Measurements from ENCODE around the gene LTB.

Gene LTB

DNA sequence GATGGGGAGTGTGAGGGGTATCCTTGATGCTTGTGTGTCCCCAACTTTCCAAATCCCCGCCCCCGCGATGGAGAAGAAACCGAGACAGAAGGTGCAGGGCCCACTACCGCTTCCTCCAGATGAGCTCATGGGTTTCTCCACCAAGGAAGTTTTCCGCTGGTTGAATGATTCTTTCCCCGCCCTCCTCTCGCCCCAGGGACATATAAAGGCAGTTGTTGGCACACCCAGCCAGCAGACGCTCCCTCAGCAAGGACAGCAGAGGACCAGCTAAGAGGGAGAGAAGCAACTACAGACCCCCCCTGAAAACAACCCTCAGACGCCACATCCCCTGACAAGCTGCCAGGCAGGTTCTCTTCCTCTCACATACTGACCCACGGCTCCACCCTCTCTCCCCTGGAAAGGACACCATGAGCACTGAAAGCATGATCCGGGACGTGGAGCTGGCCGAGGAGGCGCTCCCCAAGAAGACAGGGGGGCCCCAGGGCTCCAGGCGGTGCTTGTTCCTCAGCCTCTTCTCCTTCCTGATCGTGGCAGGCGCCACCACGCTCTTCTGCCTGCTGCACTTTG is 6.8 kb downstream of the LTB start, which contains the start of gene TNF:
Gene TNF (plus strand): TSS at position 231 of the 567 bp plus-strand sequence. CDS start 177 bp downstream, at position 408.
- peak; percentile 95 for DNase-seq

DNA sequence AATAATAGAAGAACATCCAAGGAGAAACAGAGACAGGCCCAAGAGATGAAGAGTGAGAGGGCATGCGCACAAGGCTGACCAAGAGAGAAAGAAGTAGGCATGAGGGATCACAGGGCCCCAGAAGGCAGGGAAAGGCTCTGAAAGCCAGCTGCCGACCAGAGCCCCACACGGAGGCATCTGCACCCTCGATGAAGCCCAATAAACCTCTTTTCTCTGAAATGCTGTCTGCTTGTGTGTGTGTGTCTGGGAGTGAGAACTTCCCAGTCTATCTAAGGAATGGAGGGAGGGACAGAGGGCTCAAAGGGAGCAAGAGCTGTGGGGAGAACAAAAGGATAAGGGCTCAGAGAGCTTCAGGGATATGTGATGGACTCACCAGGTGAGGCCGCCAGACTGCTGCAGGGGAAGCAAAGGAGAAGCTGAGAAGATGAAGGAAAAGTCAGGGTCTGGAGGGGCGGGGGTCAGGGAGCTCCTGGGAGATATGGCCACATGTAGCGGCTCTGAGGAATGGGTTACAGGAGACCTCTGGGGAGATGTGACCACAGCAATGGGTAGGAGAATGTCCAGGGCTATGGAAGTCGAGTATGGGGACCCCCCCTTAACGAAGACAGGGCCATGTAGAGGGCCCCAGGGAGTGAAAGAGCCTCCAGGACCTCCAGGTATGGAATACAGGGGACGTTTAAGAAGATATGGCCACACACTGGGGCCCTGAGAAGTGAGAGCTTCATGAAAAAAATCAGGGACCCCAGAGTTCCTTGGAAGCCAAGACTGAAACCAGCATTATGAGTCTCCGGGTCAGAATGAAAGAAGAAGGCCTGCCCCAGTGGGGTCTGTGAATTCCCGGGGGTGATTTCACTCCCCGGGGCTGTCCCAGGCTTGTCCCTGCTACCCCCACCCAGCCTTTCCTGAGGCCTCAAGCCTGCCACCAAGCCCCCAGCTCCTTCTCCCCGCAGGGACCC is 7.8 kb downstream of the LTB start:
- DNase-seq, result peak; percentile 57

DNA sequence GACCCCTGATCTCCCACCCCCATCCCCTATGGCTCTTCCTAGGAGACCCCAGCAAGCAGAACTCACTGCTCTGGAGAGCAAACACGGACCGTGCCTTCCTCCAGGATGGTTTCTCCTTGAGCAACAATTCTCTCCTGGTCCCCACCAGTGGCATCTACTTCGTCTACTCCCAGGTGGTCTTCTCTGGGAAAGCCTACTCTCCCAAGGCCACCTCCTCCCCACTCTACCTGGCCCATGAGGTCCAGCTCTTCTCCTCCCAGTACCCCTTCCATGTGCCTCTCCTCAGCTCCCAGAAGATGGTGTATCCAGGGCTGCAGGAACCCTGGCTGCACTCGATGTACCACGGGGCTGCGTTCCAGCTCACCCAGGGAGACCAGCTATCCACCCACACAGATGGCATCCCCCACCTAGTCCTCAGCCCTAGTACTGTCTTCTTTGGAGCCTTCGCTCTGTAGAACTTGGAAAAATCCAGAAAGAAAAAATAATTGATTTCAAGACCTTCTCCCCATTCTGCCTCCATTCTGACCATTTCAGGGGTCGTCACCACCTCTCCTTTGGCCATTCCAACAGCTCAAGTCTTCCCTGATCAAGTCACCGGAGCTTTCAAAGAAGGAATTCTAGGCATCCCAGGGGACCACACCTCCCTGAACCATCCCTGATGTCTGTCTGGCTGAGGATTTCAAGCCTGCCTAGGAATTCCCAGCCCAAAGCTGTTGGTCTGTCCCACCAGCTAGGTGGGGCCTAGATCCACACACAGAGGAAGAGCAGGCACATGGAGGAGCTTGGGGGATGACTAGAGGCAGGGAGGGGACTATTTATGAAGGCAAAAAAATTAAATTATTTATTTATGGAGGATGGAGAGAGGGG is 8.8 kb downstream of the LTB start:
- no peak for DNase-seq

DNA sequence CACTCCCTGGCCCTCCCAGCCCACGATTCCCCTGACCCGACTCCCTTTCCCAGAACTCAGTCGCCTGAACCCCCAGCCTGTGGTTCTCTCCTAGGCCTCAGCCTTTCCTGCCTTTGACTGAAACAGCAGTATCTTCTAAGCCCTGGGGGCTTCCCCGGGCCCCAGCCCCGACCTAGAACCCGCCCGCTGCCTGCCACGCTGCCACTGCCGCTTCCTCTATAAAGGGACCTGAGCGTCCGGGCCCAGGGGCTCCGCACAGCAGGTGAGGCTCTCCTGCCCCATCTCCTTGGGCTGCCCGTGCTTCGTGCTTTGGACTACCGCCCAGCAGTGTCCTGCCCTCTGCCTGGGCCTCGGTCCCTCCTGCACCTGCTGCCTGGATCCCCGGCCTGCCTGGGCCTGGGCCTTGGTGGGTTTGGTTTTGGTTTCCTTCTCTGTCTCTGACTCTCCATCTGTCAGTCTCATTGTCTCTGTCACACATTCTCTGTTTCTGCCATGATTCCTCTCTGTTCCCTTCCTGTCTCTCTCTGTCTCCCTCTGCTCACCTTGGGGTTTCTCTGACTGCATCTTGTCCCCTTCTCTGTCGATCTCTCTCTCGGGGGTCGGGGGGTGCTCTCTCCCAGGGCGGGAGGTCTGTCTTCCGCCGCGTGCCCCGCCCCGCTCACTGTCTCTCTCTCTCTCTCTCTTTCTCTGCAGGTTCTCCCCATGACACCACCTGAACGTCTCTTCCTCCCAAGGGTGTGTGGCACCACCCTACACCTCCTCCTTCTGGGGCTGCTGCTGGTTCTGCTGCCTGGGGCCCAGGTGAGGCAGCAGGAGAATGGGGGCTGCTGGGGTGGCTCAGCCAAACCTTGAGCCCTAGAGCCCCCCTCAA is 9.9 kb downstream of the LTB start, which contains the start of gene LTA:
Gene LTA (plus strand): TSS at position 249 of the 871 bp plus-strand sequence. CDS start 454 bp downstream, at position 703.
- peak; percentile 89 for DNase-seq

DNA sequence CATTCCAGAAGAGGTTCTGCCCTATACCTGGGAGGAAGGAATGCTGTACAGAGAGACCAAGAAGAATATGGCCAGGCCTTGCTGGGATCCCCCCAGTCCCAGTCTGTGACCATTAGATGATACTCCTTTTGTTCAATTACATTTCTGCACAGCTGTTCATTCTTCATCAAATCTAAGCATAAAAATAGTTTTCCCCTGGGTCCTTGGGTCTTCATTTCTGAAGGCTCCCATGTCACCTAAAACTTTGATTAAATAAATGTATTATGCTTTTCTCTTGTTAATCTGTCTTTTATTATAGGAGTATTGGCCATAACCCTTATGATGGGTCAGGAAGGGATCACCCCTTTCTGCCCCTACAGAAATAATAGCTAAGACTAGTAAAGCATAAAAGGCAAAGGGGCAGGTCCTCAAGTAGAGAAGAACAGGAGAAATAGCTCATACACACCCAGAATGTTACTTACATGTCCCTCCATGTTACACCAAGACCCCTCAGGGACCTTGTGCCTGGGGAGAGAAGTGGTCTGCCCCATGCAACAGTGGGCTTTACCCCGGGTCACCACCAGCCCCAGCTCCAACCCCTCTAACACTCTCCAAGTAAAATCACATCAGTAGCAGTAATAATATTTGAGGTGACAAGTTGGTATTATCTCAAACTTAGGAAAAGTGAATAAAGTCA is 12.2 kb downstream of the LTB start:
- no peak for DNase-seq

DNA sequence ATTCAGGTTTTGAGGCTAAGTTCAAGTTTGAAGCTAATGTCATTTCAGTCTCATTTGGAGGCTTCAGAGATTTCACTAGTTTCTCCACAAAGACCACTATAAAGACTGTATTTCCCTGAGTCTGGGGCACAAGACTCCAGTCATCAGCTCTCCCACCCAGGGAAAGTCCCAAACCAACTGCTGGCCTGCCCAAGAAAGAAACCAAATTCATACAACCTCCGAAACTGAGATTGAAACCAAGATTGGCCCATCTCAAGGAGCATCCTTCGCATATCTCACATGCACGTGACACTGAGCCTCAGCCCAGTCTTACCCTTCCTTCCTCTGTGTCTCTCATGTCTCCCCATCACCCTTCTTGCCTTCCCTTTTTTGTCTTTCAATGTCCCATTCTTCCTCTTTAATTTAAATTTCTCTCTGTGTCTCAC is 13.7 kb downstream of the LTB start:
- peak; percentile 95 for DNase-seq

DNA sequence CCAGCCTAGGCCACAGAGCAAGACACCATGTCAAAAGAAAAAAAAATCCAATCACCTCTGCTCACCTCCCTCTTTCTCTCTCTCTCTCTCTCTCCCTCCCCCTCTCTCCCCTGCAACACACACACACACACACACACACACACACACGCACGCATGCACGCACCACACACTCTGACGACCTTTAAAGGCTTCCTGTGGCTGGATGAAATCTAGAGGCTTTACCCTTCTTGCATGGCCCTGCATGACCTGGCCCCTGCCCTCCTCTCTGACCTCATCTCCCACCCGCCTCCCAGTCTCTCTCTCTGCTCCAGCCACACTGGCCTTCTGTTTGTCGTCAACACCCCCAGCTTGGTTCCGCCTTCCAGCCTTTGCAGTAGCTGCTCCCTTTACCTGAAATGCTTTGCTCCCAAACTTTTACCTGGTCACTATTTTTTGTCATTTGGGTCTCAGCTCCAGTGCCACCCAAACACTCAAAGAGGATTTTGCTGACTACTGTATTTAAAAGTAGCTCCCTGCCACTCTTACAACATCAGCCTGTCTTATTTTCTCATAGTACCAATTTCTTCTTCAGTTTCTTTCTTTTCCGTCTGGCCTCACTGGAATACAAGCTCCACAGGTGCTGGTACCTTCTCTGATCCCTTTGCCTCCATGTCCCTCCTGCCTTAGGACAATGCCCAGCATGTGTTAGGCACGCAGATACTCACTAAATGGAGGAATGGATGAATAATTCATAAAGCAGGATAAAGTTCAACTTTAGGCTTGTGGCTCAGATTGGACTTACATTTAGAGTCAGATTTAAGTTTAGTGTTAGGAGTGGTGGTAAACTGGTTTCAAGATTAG is 14.5 kb downstream of the LTB start:
- no peak for DNase-seq

DNA sequence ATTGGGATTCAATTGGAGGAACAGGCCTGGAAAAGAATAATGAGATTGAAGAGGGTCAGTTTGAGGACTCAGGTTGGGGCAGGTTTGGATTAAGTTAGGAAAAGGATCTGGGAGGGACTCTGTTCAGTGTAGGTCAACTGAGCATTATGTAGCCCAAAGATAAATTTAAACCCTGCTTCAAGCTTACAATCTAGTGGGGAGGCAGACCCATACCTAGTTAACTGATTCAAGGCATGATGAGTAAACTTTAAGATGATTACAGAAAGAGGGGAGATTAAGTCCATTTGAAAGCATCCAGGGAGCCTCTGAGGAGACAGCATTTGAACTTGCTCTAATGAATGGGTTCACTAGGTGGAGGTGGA is 21.5 kb downstream of the LTB start:
- DNase-seq, result no peak

DNA sequence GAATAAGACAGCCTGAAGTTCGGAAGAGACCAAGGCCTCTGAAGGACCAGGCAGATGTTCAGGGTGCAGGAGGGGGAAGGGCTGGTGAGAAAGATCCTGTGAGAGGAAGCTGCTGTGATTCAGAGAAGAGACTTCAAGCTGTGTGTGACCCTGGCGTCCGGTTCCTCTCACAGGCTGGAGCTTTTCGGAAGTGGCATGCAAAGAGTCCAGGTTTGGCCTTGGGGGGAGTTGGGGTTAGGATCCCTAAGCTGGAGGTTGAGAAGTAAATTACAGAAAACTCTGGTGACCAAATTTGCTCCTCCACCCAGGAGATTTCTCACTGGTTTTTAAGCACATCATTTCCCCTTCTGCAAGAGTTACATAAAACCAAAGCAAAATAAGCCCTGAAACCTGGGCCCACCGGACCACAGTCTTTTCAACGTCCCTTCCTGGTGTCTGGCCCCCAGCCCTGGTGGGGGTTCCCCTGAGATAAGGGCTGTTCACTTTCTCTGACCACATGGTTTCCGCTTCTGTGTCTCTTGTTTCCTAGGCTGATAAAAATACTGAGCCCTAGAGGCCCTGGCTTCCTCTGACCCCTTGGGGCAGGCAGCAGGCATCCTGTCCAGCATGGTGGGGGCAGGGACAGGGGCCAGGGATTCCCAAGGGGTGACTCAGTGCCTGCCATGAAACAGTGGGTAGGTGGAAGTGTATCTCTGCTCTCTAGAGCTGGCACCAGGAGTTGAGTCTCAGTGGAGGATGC is 22.1 kb downstream of the LTB start:
- DNase-seq, result peak; percentile 88

DNA sequence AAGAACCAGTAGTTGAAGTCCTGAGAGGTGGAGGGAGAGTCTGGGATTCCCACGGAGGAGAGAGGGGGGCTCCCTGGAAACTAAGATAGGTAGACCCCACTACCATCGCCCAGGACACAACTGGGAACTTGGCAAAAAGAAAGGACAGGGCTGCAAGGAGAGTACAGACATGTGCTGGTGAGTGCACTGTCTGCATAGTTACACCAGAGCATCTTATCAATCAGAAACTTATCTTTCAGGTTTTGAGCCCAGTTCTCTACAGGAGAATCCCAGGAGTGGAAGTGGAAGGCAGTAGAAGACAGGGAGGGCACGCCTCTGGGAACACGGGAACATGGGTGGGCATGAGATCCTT is 22.6 kb downstream of the LTB start:
- no peak for DNase-seq

DNA sequence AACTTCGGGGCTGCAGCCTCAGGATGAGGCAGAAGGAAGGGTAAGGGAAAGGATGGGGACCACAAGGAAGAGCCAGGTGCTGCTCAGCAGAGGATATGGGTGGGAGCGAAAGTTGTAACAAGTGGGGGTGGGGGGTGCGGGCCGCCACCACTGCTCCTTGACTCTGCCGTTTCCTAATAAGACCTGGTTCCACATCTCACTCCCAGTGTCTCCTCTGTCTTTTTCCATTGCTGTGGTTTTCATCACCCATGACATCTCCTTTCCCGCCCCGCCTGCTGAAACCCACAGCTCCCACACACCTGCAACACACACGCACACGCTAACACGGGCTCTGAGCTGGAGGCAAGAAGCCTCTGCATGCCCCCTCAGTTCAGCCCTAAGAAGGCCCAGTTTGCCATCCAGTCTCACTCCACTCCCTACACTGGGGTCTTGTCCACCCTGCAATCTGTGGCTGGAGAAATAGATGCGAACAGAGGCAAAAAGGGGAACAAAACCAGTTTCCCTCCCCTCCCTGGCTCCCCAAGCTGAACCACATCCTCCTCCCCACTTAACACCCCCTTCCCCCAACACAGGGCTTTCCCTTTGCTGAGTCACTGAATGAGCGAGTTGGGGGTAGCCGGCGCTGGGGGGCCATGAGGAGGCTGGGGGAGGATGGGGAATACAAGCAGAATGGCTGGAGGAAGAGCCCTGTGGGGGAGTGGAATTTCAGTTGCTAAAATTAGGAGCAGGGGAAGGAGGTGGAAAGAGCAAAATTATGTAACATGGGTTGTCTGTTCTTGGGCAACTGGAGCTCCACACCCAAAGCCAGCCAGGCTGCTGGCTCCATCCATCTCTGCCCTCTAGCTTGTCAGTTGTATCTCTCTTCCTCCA is 23.4 kb downstream of the LTB start:
- peak; percentile 80 for DNase-seq

DNA sequence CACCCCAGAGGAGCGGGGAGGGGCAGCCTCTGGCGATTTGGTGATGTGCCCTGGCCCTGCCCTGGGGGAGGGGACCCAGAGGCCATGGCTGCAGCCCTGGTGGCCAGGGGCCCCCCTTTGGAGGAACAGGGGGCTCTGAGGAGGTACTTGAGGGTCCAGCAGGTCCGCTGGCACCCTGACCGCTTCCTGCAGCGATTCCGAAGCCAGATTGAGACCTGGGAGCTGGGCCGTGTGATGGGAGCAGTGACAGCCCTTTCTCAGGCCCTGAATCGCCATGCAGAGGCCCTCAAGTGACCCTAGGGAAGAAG is 24.0 kb downstream of the LTB start:
- no peak for DNase-seq

DNA sequence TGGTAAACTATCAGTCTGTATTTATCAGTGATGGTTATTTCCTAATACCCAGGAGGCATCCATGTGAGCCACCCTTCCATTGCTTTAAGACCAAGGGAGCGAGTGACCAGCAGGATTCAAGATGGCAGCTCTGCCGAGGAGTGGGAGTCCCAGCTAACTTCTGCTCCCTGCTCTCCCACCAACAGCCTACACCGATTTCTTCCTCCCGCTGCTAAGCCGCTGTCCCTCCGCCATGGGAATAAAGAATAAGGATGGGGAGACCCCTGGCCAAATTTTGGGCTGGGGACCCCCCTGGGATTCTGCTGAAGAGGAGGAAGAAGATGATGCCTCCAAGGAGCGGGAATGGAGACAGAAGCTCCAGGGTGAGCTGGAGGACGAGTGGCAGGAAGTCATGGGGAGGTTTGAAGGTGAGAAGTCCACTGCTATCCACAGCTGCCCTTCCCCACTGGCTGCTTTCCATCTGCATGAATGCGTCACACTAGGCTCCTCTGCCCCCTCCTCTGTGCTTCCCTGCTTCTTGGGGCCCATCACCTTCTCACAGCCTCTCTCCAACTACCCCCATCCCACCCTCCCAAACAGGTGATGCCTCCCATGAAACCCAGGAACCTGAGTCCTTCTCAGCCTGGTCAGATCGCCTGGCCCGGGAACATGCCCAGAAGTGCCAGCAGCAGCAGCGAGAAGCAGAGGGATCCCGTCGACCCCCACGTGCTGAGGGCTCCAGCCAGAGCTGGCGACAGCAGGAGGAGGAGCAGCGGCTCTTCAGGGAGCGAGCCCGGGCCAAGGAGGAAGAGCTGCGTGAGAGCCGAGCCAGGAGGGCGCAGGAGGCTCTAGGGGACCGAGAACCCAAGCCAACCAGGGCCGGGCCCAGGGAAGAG is 24.5 kb downstream of the LTB start:
- DNase-seq, result no peak

DNA sequence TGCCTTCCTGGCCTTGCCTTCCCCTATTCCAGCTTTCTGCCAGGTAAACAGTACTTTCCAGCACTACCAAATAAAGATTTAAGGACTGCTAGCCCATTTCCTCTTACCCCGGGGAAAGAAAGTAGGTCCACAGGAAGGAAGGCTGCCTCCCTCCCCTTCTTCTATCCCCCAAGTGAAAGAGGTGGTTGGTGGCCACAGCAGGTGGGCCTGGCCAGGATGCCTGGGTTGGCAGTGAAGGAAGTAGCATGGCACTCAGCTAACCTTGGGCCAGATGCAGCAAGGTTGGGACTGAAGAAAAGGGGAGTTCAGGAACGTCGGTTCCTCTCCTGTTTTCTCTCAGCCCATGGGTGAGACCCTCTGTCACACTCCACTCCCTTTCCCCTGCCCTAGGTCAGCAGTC is 25.9 kb downstream of the LTB start:
- no peak for DNase-seq

DNA sequence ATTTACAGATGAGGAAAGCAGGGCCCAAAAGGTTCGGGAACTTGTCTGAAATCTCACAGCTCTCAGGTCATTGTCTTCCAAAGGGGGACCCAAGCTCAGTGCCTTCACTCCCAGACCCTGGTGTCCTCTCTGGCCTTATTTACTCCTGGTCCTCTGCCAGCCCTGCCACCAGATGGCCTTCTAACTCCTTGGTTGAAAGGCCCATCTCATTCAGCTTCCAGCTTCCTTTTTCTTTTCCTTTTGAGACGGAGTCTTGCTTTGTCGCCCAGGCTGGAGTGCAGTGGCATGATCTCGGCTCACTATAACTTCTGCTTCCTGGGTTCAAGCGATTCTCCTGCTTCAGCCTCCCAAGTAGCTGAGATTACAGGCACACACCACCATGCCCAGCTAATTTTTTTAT is 30.9 kb downstream of the LTB start:
- peak; percentile 81 for DNase-seq

DNA sequence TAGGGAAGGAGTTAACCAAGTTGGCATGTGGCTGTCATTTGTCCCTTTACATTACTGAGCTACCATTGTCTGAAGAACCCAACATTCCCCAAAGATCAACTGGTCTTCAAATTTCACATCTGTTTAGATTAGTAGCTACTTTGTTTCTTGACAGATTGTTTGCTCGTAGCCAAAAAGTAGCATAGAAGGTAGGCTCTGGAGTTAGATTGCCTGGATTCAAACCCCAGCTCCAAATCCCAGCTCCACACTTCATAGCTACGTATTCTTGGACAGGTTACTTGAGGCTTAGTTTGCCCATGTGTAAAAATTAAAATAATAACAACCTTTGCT is 33.7 kb downstream of the LTB start:
- DNase-seq, result no peak

DNA sequence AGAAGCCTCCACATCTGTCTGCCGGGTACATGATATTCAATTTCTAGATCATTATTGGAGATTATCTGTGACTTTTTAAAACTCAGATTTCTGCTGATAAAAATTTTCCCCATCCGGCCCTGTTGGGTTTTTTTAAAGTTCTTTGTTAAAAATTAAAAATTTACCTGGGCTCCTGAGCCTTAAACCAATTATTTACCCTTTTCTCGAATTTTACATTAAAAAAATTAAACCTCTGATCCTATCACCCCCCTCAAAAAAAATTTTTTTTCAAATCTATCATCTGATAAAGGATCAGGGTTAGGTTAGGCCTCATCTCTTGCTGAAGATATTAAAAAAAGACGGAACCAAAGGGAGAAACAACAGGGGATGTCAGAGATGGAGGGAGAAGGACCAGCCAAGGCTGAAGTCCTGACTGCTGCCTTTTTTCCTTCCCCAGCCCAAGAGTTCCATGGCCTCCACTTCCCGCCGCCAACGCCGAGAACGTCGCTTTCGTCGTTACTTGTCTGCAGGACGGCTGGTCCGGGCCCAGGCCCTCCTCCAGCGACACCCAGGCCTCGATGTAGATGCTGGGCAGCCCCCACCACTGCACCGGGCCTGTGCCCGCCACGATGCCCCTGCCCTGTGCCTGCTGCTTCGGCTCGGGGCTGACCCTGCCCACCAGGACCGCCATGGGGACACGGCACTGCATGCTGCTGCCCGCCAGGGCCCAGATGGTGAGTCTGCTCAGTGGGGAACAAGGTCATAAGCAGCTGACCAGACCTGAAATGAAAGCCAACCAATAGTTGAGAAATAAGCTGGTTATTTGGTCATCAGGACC is 34.3 kb downstream of the LTB start:
- DNase-seq, result no peak
